Measurements from ENCODE around the gene CFDP1. TPM values are rescaled to one million over a fixed set of nuclear protein-coding genes. Genes with fewer than 3 reads are reported as not detected.

The CFDP1 gene
- total and polyA plus RNA-seq, 2 donors (not counting 3 experiments of a cell fraction or from before 2014, with no cell fraction given) = 17.8 to 53.8 TPM

GRCh38 chr16:75293772-75294171 lies 139.5 kb downstream of the CFDP1 start:
- H3K27ac ChIP-seq (ENCODE audit: insufficient read depth, low read depth, low read length) = no peak overlapping the region
- no TSS peak for BruUV-seq (replicated peaks)
- dilution Hi-C loops (cut with MboI; ENCODE audit: extremely low pct_ligation_motif_present, low sequenced_read_pairs) = no loop called here
- H3K9me1 ChIP-seq (replicated peaks; ENCODE audit: control insufficient read depth, extremely low read depth, insufficient read depth, low read length) = no peaks in the 10 kb centered on the region
- peaks cover 24% of the 10 kb centered on the region for H3K4me1 ChIP-seq (ENCODE audit: control insufficient read depth, extremely low read depth, insufficient read depth, low read length)
- FAIRE-seq (no peak), DNase-seq (ENCODE audit: low read depth, low spot score) (no peak)
- no peaks in the 10 kb centered on the region for H4K20me1 ChIP-seq (replicated peaks; ENCODE audit: control insufficient read depth, extremely low read depth, insufficient read depth, low read length)
- ChIA-PET POLR2A (no interaction called here), CTCF (interaction anchor here (1.8 kb wide), 1 partner anchor 92 kb away, joined by 4 read pairs; no protein-coding TSS in a partner anchor)
- no peaks in the 10 kb centered on the region for H3K27me3 ChIP-seq (ENCODE audit: control insufficient read depth in 2 of 2, insufficient read depth in 2 of 2, low read length in 2 of 2)
- no peak overlapping the region for H3K9ac ChIP-seq (replicated peaks; ENCODE audit: extremely low read depth, insufficient read depth, low read length)
- H3K4me3 ChIP-seq (replicated peaks in 1 of 3; ENCODE audit: insufficient read depth in 1 of 3, low read depth in 1 of 3, low read length in 3 of 3) = no peak overlapping the region
- no peaks in the 10 kb centered on the region for H3K79me2 ChIP-seq (ENCODE audit: control insufficient read depth, insufficient read depth, low read length)
- H3K9me3 ChIP-seq (replicated peaks; ENCODE audit: control insufficient read depth, insufficient read depth, low read length) = no peaks in the 10 kb centered on the region
- H2AFZ ChIP-seq (ENCODE audit: low read depth, low read length) = no peak overlapping the region
- H3K4me2 ChIP-seq (ENCODE audit: insufficient read depth, low read length) = no peak overlapping the region
- intact Hi-C loops (cut with micrococcal nuclease) = no loop called here
- no peak for TF ChIP-seq MYC (IDR thresholded peaks at IDR 0.05; ENCODE audit: low read depth, low read length)
- no peaks in the 10 kb centered on the region for H3K36me3 ChIP-seq (ENCODE audit: control insufficient read depth in 2 of 2, extremely low read depth in 1 of 2, insufficient read depth in 2 of 2, low read length in 2 of 2)

DNA sequence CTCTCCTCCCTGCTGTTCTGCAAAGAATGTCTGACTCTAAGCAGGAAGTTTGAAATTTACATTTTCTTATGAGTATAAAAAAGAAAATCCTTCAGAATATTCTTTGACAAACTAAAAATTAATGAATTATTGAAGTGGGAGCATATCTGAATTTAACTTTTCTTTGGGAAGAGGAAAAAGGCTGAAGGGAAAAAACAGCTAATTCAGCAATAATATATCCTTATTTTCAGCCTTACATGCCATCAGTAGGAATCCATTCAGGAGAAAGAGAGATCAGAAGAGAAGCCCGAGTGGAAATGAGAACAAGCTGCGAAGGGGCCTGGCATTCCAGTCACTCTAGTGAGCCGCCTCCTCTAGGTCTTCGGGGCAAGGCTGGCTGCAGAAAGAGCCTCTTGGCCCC lies 140.1 kb downstream of the CFDP1 start:
- Histone ChIP-seq H3K9me3 (replicated peaks; ENCODE audit: control insufficient read depth, insufficient read depth, low read length) (no peaks in the 10 kb centered on the region), H3K79me2 (ENCODE audit: control insufficient read depth, insufficient read depth, low read length) (no peaks in the 10 kb centered on the region), H3K4me1 (ENCODE audit: control insufficient read depth, extremely low read depth, insufficient read depth, low read length) (peaks cover 30% of the 10 kb centered on the region), H4K20me1 (replicated peaks; ENCODE audit: control insufficient read depth, extremely low read depth, insufficient read depth, low read length) (no peaks in the 10 kb centered on the region), H2AFZ (ENCODE audit: low read depth, low read length) (no peak overlapping the region), H3K4me2 (ENCODE audit: insufficient read depth, low read length) (no peak overlapping the region), H3K9me1 (replicated peaks; ENCODE audit: control insufficient read depth, extremely low read depth, insufficient read depth, low read length) (no peaks in the 10 kb centered on the region), H3K36me3 (ENCODE audit: control insufficient read depth in 2 of 2, extremely low read depth in 1 of 2, insufficient read depth in 2 of 2, low read length in 2 of 2) (no peaks in the 10 kb centered on the region), H3K27me3 (ENCODE audit: control insufficient read depth in 2 of 2, insufficient read depth in 2 of 2, low read length in 2 of 2) (no peaks in the 10 kb centered on the region), H3K4me3 (replicated peaks in 1 of 3; ENCODE audit: insufficient read depth in 1 of 3, low read depth in 1 of 3, low read length in 3 of 3) (no peak overlapping the region), H3K27ac (ENCODE audit: insufficient read depth, low read depth, low read length) (no peak overlapping the region), H3K9ac (replicated peaks; ENCODE audit: extremely low read depth, insufficient read depth, low read length) (no peak overlapping the region)
- ChIA-PET POLR2A (no interaction called here), CTCF (interaction anchor here (1.8 kb wide), 1 partner anchor 92 kb away, joined by 4 read pairs; no protein-coding TSS in a partner anchor)
- dilution Hi-C loops (cut with MboI; ENCODE audit: extremely low pct_ligation_motif_present, low sequenced_read_pairs) (no loop called here), intact Hi-C loops (cut with micrococcal nuclease) (no loop called here)
- no TSS peak for BruUV-seq (replicated peaks)
- DNase-seq (ENCODE audit: low read depth, low spot score) (no peak), FAIRE-seq (no peak)
- TF ChIP-seq POLR2AphosphoS5 (IDR thresholded peaks at IDR 0.05; ENCODE audit: insufficient read depth, low read depth, low read length) (no peak), EZH2 (IDR thresholded peaks at IDR 0.05; ENCODE audit: borderline replicate concordance, low read depth, low read length, severe bottlenecking) (no peak), JUN (IDR thresholded peaks at IDR 0.05; ENCODE audit: borderline replicate concordance, insufficient read depth, insufficient read length, low read depth) (no peak), MAX (IDR thresholded peaks at IDR 0.05; ENCODE audit: insufficient read depth, insufficient read length) (no peak), POLR2A (IDR thresholded peaks at IDR 0.05; ENCODE audit: low read depth, low read length) (no peak), FOS (IDR thresholded peaks at IDR 0.05; ENCODE audit: borderline replicate concordance, insufficient read depth, low read length) (no peak), CTCF (IDR thresholded peaks at IDR 0.05; ENCODE audit: extremely low read depth in 1 of 2, insufficient read depth in 1 of 2, low read depth in 1 of 2, low read length in 2 of 2) (no peak), GATA2 (IDR thresholded peaks at IDR 0.05; ENCODE audit: insufficient read depth, insufficient read length, low read depth, low read length) (no peak)
